SKM-1 treated with dmso at 0.1 percent for 144 hours (cell line): ENCODE data around the gene DNASE1L1.

ENCODE experiments used
- DNase-seq: peaks from one replicate; lab custom pipeline; 2025; ENCODE audit not compliant: unreplicated experiment; lab: John Stamatoyannopoulos, UW

The DNASE1L1 gene

DNA sequence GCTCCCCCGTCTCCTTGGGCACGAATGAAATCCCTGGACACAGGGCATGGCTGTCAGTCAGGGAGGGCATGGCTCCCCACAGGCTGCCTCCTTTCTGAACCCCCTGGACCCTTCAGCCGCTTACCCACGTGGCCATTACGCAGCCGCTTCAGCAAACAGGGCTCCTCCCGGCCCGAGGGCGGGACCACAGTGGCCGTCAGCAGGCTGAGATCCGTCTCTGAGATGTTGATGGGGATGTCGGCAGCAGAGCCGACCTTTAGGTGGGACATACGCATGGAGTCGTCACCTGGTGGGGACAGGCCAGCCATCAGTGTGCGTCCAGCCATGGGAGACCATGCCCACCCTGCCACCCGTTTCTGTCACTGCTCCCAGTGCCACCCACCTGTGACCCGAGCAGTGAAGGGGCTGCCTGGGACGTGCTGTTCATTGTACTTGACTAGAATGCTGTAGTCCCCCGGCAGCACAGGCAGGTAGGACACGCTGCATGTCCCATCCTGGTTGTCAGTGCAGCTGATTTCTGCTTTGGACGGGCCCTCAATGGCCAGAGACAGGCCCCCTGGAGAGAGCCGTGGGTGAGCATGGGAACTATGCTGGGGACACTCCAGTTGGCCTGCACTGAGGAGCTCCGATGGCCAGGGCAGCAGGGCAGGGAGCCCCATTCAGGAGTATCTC is 55.7 kb downstream of the DNASE1L1 start:
- no peak for DNase-seq

DNA sequence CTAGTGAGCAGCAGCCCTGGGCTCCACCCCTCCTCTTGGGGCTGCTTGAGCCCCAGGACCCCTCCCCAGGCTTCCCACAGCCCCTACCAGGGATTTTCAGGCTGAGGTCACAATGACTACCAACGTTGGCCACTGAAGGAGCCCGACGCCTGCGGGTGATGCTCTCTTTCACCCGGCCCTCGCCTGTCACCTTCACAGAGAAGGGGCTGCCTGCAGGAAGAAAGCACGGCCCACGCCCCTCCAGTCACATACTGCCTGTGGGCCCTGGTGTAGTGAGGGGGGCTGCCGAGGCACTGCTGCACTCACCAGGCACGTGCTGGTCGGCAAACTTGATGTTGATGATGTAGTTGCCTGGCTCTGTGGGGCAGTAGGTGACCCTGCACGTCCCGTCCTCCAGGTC is 56.6 kb downstream of the DNASE1L1 start:
- DNase-seq: no peak

DNA sequence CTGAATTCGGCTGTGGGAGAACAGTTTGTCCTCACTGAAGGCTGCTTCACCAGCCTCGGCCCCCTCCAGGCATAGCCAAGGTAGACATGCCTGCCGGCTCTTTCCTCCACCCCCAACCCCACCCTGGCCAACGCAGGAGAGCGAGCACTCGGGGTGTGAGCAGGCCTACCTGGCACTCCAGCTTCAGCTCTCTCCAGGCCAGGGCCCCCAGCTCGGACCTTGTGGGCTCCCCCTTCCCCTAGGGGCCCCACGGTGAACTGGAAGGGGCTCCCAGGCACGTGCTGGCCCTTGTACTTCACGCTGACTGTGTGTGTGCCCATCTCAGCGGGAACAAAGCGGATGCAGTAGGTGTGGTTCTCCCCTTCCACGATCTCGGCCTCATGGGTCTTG is 57.0 kb downstream of the DNASE1L1 start:
- no peak for DNase-seq
